K562 (cell line): Measurements from ENCODE around the gene TMEM205. TPM values are rescaled to one million over a fixed set of nuclear protein-coding genes. Genes with fewer than 3 reads are reported as not detected.

Source experiments
- ATAC-seq: fragments of 200-7000 bp; cut with Tn5 transposase; 3 replicates; pipeline ENCODE4 v1.9.1; 2020; ENCODE audit warnings: moderate library complexity
- BruUV-seq: library from RNA; stranded (reverse); fragments of 400-500 nt; replicated peaks from 2 replicates; lab custom pipeline; 2021; lab: Mats Ljungman, UMichigan
- CTCF ChIA-PET: fragments of 300-600 bp; formaldehyde crosslinking; extraction: SDS; loops from one replicate; lab custom pipeline; 2021; ENCODE audit warnings: low intra/inter-chr PET ratio; lab: Yijun Ruan, JAX
- POLR2A ChIA-PET: fragments of 300-600, 350-650 bp; sonication (Branson Sonifier 250); formaldehyde crosslinking; extraction: SDS; loops from one replicate; lab custom pipeline; 2021; ENCODE audit warnings: antibody characterized with exemption, inconsistent platforms; lab: Yijun Ruan, JAX
- DNase-seq, 4 experiments: peaks; one replicate each; pipeline versions ENCODE4 v3.0.0 to v3.0.0-alpha.2; 2011 to 2018; ENCODE audit warnings: low spot score in 3 of 4, mixed read lengths in 3 of 4; ENCODE audit errors: extremely low read depth in 1 of 4
- FAIRE-seq: peaks from 2 replicates; lab custom pipeline; 2011; peaks lifted over from hg19 to GRCh38; lab: Jason Lieb, UNC
- H2AFZ ChIP-seq: 2 replicates; pipeline ENCODE4 v1.6.0; 2011; ENCODE audit warnings: low read depth, low read length, control low read depth, inconsistent platforms
- H3K27ac ChIP-seq: fragments of 200-600 bp; 3 replicates; pipeline ENCODE4 v1.8.0; 2011; ENCODE audit warnings: low read depth, mild to moderate bottlenecking, control low read depth, inconsistent platforms, low read length, moderate library complexity, mixed read lengths; ENCODE audit errors: extremely low read depth
- H3K27me3 ChIP-seq, 2 experiments: fragments of 300-600 bp in 1 of 2; 2 replicates in 1 of 2; 3 replicates in 1 of 2; pipeline versions ENCODE4 v1.6.0 to v1.8.0; 2011; ENCODE audit warnings: inconsistent platforms in 2 of 2, low read length in 2 of 2, mild to moderate bottlenecking in 1 of 2, mixed read lengths in 1 of 2, moderate library complexity in 1 of 2; ENCODE audit not compliant: control insufficient read depth in 2 of 2, insufficient read depth in 2 of 2
- H3K36me3 ChIP-seq: fragments of 300-600 bp; 3 replicates; pipeline ENCODE4 v1.8.0; 2011; ENCODE audit warnings: mild to moderate bottlenecking, low read length, inconsistent platforms; ENCODE audit not compliant: control insufficient read depth, insufficient read depth
- H3K4me1 ChIP-seq, 2 experiments: fragments of 200-600 bp in 1 of 2; replicated peaks in 1 of 2; 2 replicates in 1 of 2; 3 replicates in 1 of 2; pipeline versions ENCODE4 v1.5.1 to v1.8.0; 2011; ENCODE audit warnings: inconsistent platforms in 2 of 2, low read length in 2 of 2, mild to moderate bottlenecking in 1 of 2, mixed read lengths in 1 of 2, moderate library complexity in 1 of 2; ENCODE audit not compliant: control insufficient read depth in 2 of 2, insufficient read depth in 2 of 2
- H3K4me2 ChIP-seq: 2 replicates; pipeline ENCODE4 v1.6.1; 2011; ENCODE audit warnings: low read length, control low read depth, inconsistent platforms, mixed read lengths; ENCODE audit not compliant: insufficient read depth
- H3K4me3 ChIP-seq: fragments of 200-600 bp; sonication (generic), shearing (Covaris generic); 2 replicates; pipeline ENCODE4 v1.5.1; 2016; ENCODE audit warnings: control low read depth, inconsistent platforms
- H3K79me2 ChIP-seq: fragments of 200-600 bp; 3 replicates; pipeline ENCODE4 v1.8.0; 2011; ENCODE audit warnings: low read length, inconsistent platforms; ENCODE audit not compliant: control insufficient read depth, insufficient read depth
- H3K9ac ChIP-seq, 2 experiments: 2 replicates each; pipeline versions ENCODE4 v1.6.0 to v1.6.1; 2011; ENCODE audit warnings: low read depth in 2 of 2, low read length in 2 of 2, control low read depth in 1 of 2, inconsistent platforms in 1 of 2, mild to moderate bottlenecking in 1 of 2, mixed read lengths in 1 of 2; ENCODE audit not compliant: insufficient read depth in 1 of 2
- H3K9me1 ChIP-seq: one replicate; pipeline ENCODE4 v1.6.0; 2011; ENCODE audit warnings: inconsistent platforms, mild to moderate bottlenecking, low read length, moderate library complexity; ENCODE audit not compliant: control insufficient read depth, insufficient read depth
- H3K9me3 ChIP-seq: replicated peaks from 2 replicates; pipeline ENCODE4 v1.5.1; 2011; ENCODE audit warnings: low read depth, low read length, inconsistent platforms; ENCODE audit not compliant: control insufficient read depth, insufficient read depth
- H4K20me1 ChIP-seq: replicated peaks from 2 replicates; pipeline ENCODE4 v1.6.1; 2011; ENCODE audit warnings: low read length, inconsistent platforms, mixed read lengths; ENCODE audit not compliant: control insufficient read depth, insufficient read depth
- ELF2 ChIP-seq: fragments of 250-450 bp; sonication (Bioruptor Pico); IDR thresholded peaks from 2 replicates; pipeline ENCODE4 v1.5.0; 2021; ENCODE audit warnings: mild to moderate bottlenecking
- PURB ChIP-seq: sonication (generic); formaldehyde crosslinking; IDR thresholded peaks from 2 replicates; pipeline ENCODE4 v1.9.0; 2021; ENCODE audit warnings: low read depth, mild to moderate bottlenecking, missing genetic modification reagents
- SIN3A ChIP-seq, 2 experiments: fragments of 150-350 bp in 1 of 2; IDR thresholded peaks; 2 replicates each; pipeline ENCODE4 v1.6.1; 2011 to 2016; ENCODE audit warnings: borderline replicate concordance in 2 of 2, low read depth in 2 of 2, low read length in 2 of 2, mild to moderate bottlenecking in 2 of 2, moderate library complexity in 2 of 2; ENCODE audit not compliant: control insufficient read depth in 1 of 2
- SMAD2 ChIP-seq: fragments of 150-350 bp; IDR thresholded peaks from 2 replicates; pipeline ENCODE4 v1.6.1; 2014; ENCODE audit warnings: low read depth, mild to moderate bottlenecking, low read length
- TRIM25 ChIP-seq: fragments of 450-650 bp; IDR thresholded peaks from 2 replicates; pipeline ENCODE4 v1.7.0; 2016; ENCODE audit warnings: borderline replicate concordance
- ZBTB43 ChIP-seq: sonication (generic); formaldehyde crosslinking; IDR thresholded peaks from 2 replicates; pipeline ENCODE4 v1.8.0; 2023; ENCODE audit warnings: mild to moderate bottlenecking, missing genetic modification reagents
- ZNF23 ChIP-seq: fragments of 250-450 bp; sonication (Bioruptor Pico); IDR thresholded peaks from 2 replicates; pipeline ENCODE4 v1.4.0; 2020; ENCODE audit warnings: mild to moderate bottlenecking
- ZNF699 ChIP-seq: fragments of 250-450 bp; sonication (Bioruptor Pico); IDR thresholded peaks from 2 replicates; pipeline ENCODE4 v1.8.0; 2021; ENCODE audit warnings: mild to moderate bottlenecking, moderate library complexity; ENCODE audit not compliant: insufficient replicate concordance
- WGBS: fragments of 100-300 bp; shearing (Covaris generic); methylation state at CpG from one replicate; pipeline ENCODE4 v1.1.6; 2016; ENCODE audit warnings: low coverage, mixed read lengths; ENCODE audit not compliant: insufficient coverage; ENCODE audit errors: missing lambda C conversion rate; 5-methylcytosine and 5-hydroxymethylcytosine counted together
- in situ Hi-C: fragments of 300-500 bp; cut with MboI; formaldehyde crosslinking; loops from 4 replicates; pipeline ENCODE4 v1.15.0; 2018; ENCODE audit warnings: inconsistent platforms, mixed read lengths
- intact Hi-C: fragments of 100-400 bp; cut with micrococcal nuclease; formaldehyde crosslinking; loops from 2 replicates; pipeline ENCODE4 v1.14.2; 2022
- polyA plus RNA-seq, 8 experiments: library from polyadenylated mRNA; depleted of rRNA in 4 of 8; stranded (reverse) in 5 of 8; unstranded in 3 of 8; fragments of >200 nt; fragmentation: Nextera tagmentation in 2 of 8; fragmentation: Illumina TruSeq in 1 of 8; extraction: Ambion mirVana in 2 of 8; extraction: Trizol in 1 of 8; gene quantifications; 2 replicates each; pipeline versions ENCODE4 v1.2.1 to v1.2.3, GENCODE V29; 2011 to 2014; ENCODE audit warnings: inconsistent platforms in 1 of 8, missing spikeins in 1 of 8
- total RNA-seq, 7 experiments: library from RNA; depleted of rRNA in 6 of 7; stranded (reverse); fragments of >200 nt in 6 of 7; fragmentation: Illumina TruSeq in 2 of 7; extraction: Trizol in 2 of 7; gene quantifications; 2 replicates each; pipeline versions ENCODE4 v1.2.1 to v1.2.3, GENCODE V29; 2011 to 2021; ENCODE audit warnings: low replicate concordance in 1 of 7
- TF ChIP-seq, protein P1 (sequence below): fragments of 150-350 bp; IDR thresholded peaks from 2 replicates; pipeline ENCODE4 v1.6.1; 2014; ENCODE audit warnings: low read depth, mild to moderate bottlenecking, low read length, borderline replicate concordance
- TF ChIP-seq, protein P2 (sequence below): fragments of 450-650 bp; formaldehyde crosslinking; IDR thresholded peaks from 2 replicates; pipeline ENCODE4 v1.4.0; 2022; ENCODE audit warnings: missing genetic modification characterization

Gene TMEM205
- total and polyA plus RNA-seq, 9 of the 15 experiments (the other 6 are each of a cell fraction or from before 2014, with no cell fraction given): 21.3 to 81.5 (median 44.1) TPM

- Histone ChIP-seq H3K36me3 (no peaks in the 10 kb centered on the region; the same call in 2 of the 3 replicates), H3K9ac (peak within 1 kb of the TSS; percentile 51 to 91), H3K9me3 (no peaks in the 10 kb centered on the region), H3K9me1 (no peaks in the 10 kb centered on the region), H3K4me2 (peak within 1 kb of the TSS; percentile 94), H3K79me2 (peaks cover 6% of the 10 kb centered on the region; the same call in 1 of the 3 replicates), H3K4me1 (peaks cover 24 to 66% of the 10 kb centered on the region in 2 experiments), H2AFZ (peak within 1 kb of the TSS; percentile 87), H3K27ac (peak within 1 kb of the TSS; percentile 46; the same call in 2 of the 3 replicates), H3K27me3 (no peaks in the 10 kb centered on the region), H3K4me3 (peak within 1 kb of the TSS; percentile 57), H4K20me1 (no peaks in the 10 kb centered on the region)
- no TSS peak for BruUV-seq
- peak; percentile 98 for ATAC-seq
- DNase-seq: peak; percentile 94 to 96 (median 96)
- intact Hi-C loops: no loop called here
- ChIA-PET POLR2A (no interaction called here), CTCF (no interaction called here)
- WGBS: 5% methylated on average over 15 of the region's 62 CpGs
- in situ Hi-C loops: no loop called here
- FAIRE-seq: peak; percentile 89
- TF ChIP-seq ZBTB43 (CRISPR knock-in tag) (no peak), ELF2 (no peak), SMAD2 (no peak), SIN3A (IDR thresholded peaks at IDR 0.05; ENCODE audit: borderline replicate concordance in 2 of 2, control insufficient read depth in 1 of 2, low read depth in 2 of 2, low read length in 2 of 2) (no peak), ZNF699 (CRISPR knock-in tag) (no peak), ZNF23 (no peak), PURB (CRISPR knock-in tag) (no peak), TRIM25 (peak; percentile 80; the same call in 1 of the 2 replicates)
- TF ChIP-seq, protein P1, sequence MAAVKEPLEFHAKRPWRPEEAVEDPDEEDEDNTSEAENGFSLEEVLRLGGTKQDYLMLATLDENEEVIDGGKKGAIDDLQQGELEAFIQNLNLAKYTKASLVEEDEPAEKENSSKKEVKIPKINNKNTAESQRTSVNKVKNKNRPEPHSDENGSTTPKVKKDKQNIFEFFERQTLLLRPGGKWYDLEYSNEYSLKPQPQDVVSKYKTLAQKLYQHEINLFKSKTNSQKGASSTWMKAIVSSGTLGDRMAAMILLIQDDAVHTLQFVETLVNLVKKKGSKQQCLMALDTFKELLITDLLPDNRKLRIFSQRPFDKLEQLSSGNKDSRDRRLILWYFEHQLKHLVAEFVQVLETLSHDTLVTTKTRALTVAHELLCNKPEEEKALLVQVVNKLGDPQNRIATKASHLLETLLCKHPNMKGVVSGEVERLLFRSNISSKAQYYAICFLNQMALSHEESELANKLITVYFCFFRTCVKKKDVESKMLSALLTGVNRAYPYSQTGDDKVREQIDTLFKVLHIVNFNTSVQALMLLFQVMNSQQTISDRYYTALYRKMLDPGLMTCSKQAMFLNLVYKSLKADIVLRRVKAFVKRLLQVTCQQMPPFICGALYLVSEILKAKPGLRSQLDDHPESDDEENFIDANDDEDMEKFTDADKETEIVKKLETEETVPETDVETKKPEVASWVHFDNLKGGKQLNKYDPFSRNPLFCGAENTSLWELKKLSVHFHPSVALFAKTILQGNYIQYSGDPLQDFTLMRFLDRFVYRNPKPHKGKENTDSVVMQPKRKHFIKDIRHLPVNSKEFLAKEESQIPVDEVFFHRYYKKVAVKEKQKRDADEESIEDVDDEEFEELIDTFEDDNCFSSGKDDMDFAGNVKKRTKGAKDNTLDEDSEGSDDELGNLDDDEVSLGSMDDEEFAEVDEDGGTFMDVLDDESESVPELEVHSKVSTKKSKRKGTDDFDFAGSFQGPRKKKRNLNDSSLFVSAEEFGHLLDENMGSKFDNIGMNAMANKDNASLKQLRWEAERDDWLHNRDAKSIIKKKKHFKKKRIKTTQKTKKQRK: no peak
- TF ChIP-seq, protein P2, sequence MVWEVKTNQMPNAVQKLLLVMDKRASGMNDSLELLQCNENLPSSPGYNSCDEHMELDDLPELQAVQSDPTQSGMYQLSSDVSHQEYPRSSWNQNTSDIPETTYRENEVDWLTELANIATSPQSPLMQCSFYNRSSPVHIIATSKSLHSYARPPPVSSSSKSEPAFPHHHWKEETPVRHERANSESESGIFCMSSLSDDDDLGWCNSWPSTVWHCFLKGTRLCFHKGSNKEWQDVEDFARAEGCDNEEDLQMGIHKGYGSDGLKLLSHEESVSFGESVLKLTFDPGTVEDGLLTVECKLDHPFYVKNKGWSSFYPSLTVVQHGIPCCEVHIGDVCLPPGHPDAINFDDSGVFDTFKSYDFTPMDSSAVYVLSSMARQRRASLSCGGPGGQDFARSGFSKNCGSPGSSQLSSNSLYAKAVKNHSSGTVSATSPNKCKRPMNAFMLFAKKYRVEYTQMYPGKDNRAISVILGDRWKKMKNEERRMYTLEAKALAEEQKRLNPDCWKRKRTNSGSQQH (CRISPR knock-in tag): no peak
Observed at GRCh38 chr19:11355160-11356073, 9.3 kb upstream of the TMEM205 start, which contains the start of gene PLPPR2. PLPPR2 (plus strand) TSS chr19:11355432; CDS start chr19:11357674, 2,242 bp downstream.
